Psoas muscle (tissue), 8 donors: ENCODE data around the gene OASL. TPM values are rescaled to one million over a fixed set of nuclear protein-coding genes. Genes with fewer than 3 reads are reported as not detected.
A peak's percentile ranks its signal among the peaks of the same experiment; 100 is the strongest.

Experiments used
- ATAC-seq, 4 donors: fragments of 200-7000 bp; cut with Tn5 transposase; one replicate each; pipeline ENCODE4 v1.9.1; 2020; ENCODE audit warnings: moderate library complexity in 3 of 4, mild to moderate bottlenecking in 2 of 4
- DNase-seq, 2 donors: peaks; one replicate each; pipeline ENCODE4 v3.0.0-alpha.2; 2020
- H3K27ac ChIP-seq: fragments of 200-600 bp; one replicate; pipeline ENCODE4 v1.8.0; 2022
- H3K27me3 ChIP-seq, 3 donors: fragments of 200-600 bp in 1 of 3; one replicate each; pipeline versions ENCODE4 v1.6.1 to v1.8.0; 2013 to 2022; ENCODE audit warnings: low read length in 2 of 3, mild to moderate bottlenecking in 2 of 3, moderate library complexity in 1 of 3; ENCODE audit not compliant: insufficient read depth in 3 of 3
- H3K36me3 ChIP-seq, 2 donors: fragments of 200-600 bp in 1 of 2; one replicate each; pipeline versions ENCODE4 v1.6.1 to v1.8.0; 2013 to 2022; ENCODE audit warnings: low read depth in 1 of 2, mild to moderate bottlenecking in 1 of 2, moderate library complexity in 1 of 2; ENCODE audit not compliant: insufficient read depth in 1 of 2
- H3K4me1 ChIP-seq: fragments of 200-600 bp; one replicate; pipeline ENCODE4 v1.8.0; 2022
- H3K4me3 ChIP-seq: fragments of 200-600 bp; one replicate; pipeline ENCODE4 v1.8.0; 2022; ENCODE audit warnings: mild to moderate bottlenecking
- H3K9me3 ChIP-seq: fragments of 200-600 bp; one replicate; pipeline ENCODE4 v1.8.0; 2022
- CTCF ChIP-seq: fragments of 200-600 bp; IDR thresholded peaks from one replicate; pipeline ENCODE4 v1.8.0; 2022; ENCODE audit warnings: antibody characterized with exemption
- WGBS, 3 donors: extraction: QIAGEN DNeasy Blood & Tissue Kit; methylation state at CpG; one replicate each; pipeline versions ENCODE4 v1.1.6 to v1.1.7; 2013; 5-methylcytosine and 5-hydroxymethylcytosine counted together
- intact Hi-C, 2 donors: fragments of 100-400 bp; cut with DNase I; formaldehyde crosslinking; loops; one replicate each; pipeline versions ENCODE4 v1.11.0 to v1.14.2; 2022
- polyA plus RNA-seq, 3 donors: library from polyadenylated mRNA; stranded (reverse); fragments of 200-250 nt; gene quantifications; one replicate each; pipeline ENCODE4 v1.2.3, GENCODE V29; 2013
- total RNA-seq, 4 donors: library from RNA; stranded (reverse); fragmentation: NEBNext Ultra II Directional in 2 of 4; extraction: Animal tissue kit (Norgen Biotek cat#: 25700) in 2 of 4; gene quantifications; one replicate each; pipeline versions ENCODE4 v1.2.1 to v1.2.4, GENCODE V29; 2021 to 2023
- donor health status: healthy with polysubstance abuse.
- donor health status: DM: no; HTN: no; CAD: no; lungs with moderate emphysema.
- donor health status: Bipolar disorder and iron deficiency.
- donor health status: healthy.
- donor health status: DM: yes; HTN: yes; CAD: no.
- donor health status: DM: no; HTN: no; CAD: no.
- donor health status: DM: no; HTN: no; CAD: no.
- donor health status: DM: yes; HTN: yes; CAD: no.

The OASL gene
- total and polyA plus RNA-seq, 7 donors, result 0.15 to 0.30 (median 0.28) TPM; not detected in 1

- intact Hi-C loops, result no loop called here
- WGBS, 3 donors, result 87 to 90% (median 89%) methylated on average over 6 of the region's 6 CpGs
- no peak for TF ChIP-seq CTCF
- peaks cover 11% of the 10 kb centered on the region for H3K4me1 ChIP-seq
- no peaks in the 10 kb centered on the region for H3K27me3 ChIP-seq
- ATAC-seq, result no peak
- DNase-seq, result no peak
- no peak overlapping the region for H3K4me3 ChIP-seq
- no peak overlapping the region for H3K27ac ChIP-seq
- peaks cover 8 to 60% of the 10 kb centered on the region in 2 donors for H3K36me3 ChIP-seq
- no peaks in the 10 kb centered on the region for H3K9me3 ChIP-seq
These were observed 27.2 kb downstream of the OASL start for GRCh38 chr12:121011820-121012219.

- WGBS, 3 donors, result 84 to 91% (median 86%) methylated on average over 8 of the region's 8 CpGs
- no peak for DNase-seq
- peaks cover 8 to 70% of the 10 kb centered on the region in 2 donors for H3K36me3 ChIP-seq
- no peaks in the 10 kb centered on the region for H3K9me3 ChIP-seq
- no peaks in the 10 kb centered on the region for H3K27me3 ChIP-seq
- H3K4me3 ChIP-seq, result no peak overlapping the region
- TF ChIP-seq CTCF, result no peak
- intact Hi-C loops, result no loop called here
- no peak for ATAC-seq
- H3K27ac ChIP-seq, result no peak overlapping the region
- H3K4me1 ChIP-seq, result peaks cover 11% of the 10 kb centered on the region
These were observed 28.2 kb downstream of the OASL start for GRCh38 chr12:121010860-121011259.

GRCh38 chr12:121009741-121010140 is 29.3 kb downstream of the OASL start:
- Histone ChIP-seq H3K27me3 (no peaks in the 10 kb centered on the region), H3K36me3 (peaks cover 8 to 81% of the 10 kb centered on the region in 2 donors), H3K27ac (no peak overlapping the region), H3K4me3 (no peak overlapping the region), H3K4me1 (peaks cover under 1% of the 10 kb centered on the region), H3K9me3 (no peaks in the 10 kb centered on the region)
- 63 to 71% (median 68%) methylated on average over 10 of the region's 10 CpGs for WGBS, 3 donors
- DNase-seq (no peak), ATAC-seq (peak; percentile 37 to 72 (median 52))
- TF ChIP-seq CTCF, result no peak
- intact Hi-C loops, result no loop called here

- 93 to 96% (median 95%) methylated on average over 8 of the region's 8 CpGs for WGBS, 3 donors
- DNase-seq (no peak), ATAC-seq (no peak)
- TF ChIP-seq CTCF, result no peak
- intact Hi-C loops, result no loop called here
- no peaks in the 10 kb centered on the region for H3K4me1 ChIP-seq
- H3K27me3 ChIP-seq, result no peaks in the 10 kb centered on the region
- no peaks in the 10 kb centered on the region for H3K9me3 ChIP-seq
- peaks cover 8 to 92% of the 10 kb centered on the region in 2 donors for H3K36me3 ChIP-seq
- H3K27ac ChIP-seq, result no peak overlapping the region
- no peak overlapping the region for H3K4me3 ChIP-seq
These were observed 30.5 kb downstream of the OASL start for GRCh38 chr12:121008347-121009098.
